GDM1 (cell line): ENCODE data around the gene CHL1.

ENCODE experiments used
- DNase-seq: peaks from one replicate; lab custom pipeline; 2025; lab: John Stamatoyannopoulos, UW

Gene CHL1

DNA sequence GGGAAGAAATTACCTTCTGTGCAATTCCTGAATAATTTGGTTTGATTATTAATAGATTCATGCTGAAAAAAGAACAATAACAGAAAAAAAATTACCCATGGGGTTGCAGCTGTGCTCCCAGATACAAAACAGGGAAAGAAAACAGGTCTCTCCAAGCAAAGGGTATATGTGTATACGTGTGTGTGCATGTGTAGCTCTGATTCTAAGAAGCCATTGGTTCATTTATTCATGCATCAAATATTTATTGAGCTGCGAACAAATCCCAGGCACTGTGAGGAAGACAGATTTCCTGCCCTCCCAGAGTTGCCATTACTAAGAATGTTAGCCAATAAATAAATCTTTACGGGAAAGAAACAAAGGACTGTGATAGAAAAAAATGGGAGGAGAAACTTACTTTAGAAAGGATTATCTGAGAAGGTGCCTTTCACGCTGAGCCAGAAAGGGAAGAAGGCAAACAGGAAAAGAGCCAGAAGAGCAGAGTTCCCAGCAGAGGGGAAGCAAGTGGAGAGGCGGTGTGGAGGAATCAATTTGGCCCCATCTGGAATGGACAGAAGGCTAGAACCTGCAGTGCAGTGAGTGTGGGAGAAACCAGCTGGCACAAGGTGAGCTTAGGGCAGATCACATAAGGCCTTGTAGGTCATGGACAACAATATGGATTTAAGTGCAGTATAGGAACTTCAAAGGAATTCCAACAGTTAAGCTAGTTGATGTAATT, 20.7 kb downstream of the CHL1 start:
- DNase-seq: no peak

DNA sequence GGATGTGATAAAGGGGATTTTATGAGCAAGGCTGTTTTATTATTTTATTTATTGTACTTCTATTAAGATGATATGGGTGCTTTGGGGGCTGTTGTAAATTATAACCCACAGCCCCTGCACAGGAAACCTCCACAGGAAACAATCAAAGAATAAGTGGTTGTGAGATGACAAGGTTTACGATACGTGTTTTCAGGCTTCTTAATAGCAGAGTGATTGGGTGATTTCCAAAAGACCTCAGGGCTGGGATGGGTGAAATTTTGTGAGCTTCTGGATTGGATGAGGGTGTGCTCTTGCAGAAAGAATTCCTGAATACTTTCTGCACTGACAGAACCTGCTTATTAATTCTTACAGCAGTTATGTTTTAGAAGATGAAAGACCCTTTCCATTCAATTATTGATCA, 21.4 kb downstream of the CHL1 start:
- no peak for DNase-seq

DNA sequence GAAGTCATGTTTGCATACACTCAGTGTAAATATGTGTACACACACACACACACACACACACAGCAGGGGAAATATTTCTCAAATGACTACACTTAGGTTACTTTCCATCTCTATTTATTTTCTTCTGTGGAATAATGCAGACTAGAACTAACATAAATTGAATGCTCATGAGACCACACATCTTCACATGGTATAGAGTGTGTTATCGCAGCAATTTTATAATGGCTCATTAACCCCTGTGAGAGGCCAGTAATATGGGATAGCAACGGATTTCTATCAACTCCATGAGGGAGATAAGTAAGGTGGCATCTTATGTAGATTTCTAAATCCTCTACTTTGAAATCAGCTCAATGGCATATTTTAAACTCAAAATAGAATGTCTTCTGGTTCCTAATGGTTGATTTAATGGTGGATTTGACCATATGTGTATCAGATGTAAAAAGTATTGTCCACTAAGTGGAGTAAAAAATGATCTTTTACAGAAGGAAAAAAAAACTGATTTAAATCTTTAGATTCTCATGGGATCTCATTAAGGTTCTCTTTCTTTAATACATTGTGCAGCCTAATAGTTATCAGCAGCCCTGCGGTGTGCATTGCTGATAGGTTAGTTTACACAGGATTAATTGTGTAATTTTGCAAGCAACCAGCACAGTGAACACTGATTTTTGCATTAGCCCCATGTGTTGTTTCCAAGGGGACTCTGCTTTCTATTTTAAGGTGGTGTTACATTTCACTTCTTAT, 32.0 kb downstream of the CHL1 start:
- DNase-seq: no peak

DNA sequence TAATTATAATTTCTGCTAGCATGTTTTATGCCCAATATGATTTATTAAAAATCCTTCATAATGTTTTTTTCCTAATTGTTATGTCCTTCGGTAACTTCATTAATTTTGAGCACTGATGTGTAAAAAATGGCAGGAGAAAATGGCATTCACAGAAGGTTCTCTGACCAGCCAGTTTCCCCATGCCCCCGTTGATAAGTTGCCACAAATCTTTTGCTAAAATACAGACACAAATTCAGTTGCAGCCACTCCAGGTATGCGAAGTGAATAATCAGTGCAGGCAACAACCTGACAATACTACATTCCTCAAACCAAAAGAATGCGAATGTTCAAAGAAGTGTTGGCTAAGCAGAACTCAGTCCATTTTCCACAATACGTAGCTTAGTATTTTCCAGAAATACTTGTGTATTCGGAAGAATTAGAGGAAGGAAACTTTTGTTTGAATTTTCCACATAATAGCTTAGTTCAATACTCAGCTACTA, 32.7 kb downstream of the CHL1 start:
- no peak for DNase-seq

DNA sequence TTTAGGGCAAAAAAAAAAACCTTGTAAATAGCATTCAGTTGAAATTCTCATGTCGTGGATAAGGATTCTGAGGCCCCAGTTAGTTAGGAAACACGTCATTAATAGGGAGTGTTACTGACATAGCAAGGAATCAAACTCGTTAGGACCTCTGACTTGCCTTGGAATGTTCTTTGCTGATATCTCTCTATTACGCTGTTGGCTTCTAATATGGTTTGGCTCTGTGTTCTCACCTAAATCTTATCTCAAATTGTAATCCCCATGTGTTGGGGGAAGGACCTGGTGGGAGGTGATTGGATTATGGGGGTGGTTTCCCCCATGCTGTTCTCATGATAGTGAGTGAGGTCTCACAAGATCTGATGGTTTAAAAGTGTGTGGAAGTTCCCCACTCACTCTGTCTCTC, 40.3 kb downstream of the CHL1 start:
- no peak for DNase-seq

DNA sequence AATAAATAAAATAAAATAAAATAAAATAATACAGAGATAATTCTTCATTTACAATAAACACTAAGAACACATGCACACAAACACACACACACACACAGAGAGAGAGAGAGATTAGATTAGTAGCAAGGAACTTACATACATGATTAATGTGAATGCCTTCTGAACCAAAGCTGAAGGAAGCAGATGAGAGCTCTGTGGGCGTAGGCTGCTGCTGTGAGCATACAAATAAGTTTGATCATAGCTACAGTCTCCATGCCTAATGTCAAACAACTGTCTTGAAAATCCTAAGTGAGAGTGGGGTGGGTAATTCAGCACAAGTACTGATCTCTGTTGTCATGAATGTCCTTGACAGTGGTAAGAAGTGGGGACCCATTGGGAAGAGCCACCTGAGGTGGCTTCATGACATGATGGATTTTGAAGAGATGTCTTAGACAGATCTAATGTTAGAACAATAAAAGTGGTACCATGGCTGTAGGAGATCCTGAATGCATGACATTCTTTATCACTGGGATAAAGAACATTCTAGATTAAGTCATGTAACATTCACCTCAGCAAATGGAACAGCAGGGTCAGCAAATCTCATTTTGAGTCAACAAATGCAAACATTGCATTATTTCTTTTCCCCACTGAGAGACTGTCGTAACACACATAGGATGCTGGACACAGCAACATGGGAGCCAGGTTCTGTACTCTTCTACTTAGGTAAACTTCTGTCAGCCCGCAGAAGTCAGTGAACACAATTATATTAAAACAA, 46.2 kb downstream of the CHL1 start:
- no peak for DNase-seq

DNA sequence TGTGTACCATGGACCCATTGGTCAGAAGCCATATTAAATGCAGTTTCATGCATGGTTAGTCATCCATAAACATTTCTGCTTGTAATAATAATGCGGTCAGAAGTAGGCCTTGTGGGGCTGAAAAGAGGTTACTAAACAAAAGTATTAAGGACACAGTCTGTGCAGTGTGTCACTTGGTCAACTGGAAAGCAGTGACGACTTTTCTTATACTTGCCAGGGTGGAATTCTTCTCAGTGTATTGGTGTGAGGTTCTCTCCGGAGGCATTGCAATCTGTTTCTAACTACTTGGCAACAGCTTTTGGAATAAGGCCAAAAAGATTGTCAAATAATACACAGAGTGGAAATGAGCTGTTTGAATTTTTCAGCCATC, 46.8 kb downstream of the CHL1 start:
- DNase-seq: no peak

GRCh38 chr3:244041-244440, 47.5 kb downstream of the CHL1 start:
- no peak for DNase-seq

GRCh38 chr3:247916-248315, 51.4 kb downstream of the CHL1 start:
- no peak for DNase-seq

GRCh38 chr3:248864-249520, 52.4 kb downstream of the CHL1 start:
- DNase-seq: no peak

- no peak for DNase-seq
Observed at GRCh38 chr3:249587-250262, 53.2 kb downstream of the CHL1 start.

DNA sequence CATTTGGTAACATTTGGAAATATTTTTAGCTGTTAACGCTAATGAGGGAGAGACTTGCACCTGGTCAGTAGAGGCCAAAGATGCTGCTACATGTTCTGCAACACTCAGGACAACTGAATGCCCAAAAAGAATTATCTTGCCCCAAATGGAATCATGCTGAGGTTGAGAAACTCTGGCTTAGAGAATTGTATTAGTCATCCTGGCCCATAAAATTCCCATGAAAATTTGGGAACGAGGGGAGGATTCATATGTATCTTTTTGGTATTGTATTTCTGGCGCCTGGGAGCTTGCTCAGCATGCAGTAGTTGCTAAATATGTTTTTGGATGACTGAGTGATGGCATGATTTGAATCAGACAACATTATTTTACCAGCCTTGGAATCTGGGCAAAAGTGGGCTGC, 59.9 kb downstream of the CHL1 start:
- DNase-seq: no peak

GRCh38 chr3:257826-258225, 61.3 kb downstream of the CHL1 start:
- DNase-seq: no peak

DNA sequence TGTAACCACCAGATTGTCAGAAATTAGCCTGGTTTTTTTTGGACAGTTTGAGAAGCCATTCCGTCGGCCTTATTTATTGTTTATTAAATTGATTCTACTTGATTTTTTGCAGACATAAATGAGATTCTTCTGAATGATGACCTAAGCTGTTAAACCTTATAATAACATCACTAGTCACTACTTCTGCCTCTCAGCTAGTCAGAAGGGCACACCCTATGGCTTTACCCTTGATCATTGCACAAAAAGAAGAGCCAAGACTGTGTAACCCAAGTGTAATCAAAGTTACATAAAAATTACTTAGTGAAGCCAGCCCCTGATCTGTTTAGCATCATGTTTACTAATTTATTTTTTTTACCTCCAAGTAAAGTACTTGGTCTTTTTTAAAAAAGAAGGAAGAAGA, 64.3 kb downstream of the CHL1 start:
- no peak for DNase-seq

- no peak for DNase-seq
Observed at GRCh38 chr3:263393-263792, 66.8 kb downstream of the CHL1 start.

DNA sequence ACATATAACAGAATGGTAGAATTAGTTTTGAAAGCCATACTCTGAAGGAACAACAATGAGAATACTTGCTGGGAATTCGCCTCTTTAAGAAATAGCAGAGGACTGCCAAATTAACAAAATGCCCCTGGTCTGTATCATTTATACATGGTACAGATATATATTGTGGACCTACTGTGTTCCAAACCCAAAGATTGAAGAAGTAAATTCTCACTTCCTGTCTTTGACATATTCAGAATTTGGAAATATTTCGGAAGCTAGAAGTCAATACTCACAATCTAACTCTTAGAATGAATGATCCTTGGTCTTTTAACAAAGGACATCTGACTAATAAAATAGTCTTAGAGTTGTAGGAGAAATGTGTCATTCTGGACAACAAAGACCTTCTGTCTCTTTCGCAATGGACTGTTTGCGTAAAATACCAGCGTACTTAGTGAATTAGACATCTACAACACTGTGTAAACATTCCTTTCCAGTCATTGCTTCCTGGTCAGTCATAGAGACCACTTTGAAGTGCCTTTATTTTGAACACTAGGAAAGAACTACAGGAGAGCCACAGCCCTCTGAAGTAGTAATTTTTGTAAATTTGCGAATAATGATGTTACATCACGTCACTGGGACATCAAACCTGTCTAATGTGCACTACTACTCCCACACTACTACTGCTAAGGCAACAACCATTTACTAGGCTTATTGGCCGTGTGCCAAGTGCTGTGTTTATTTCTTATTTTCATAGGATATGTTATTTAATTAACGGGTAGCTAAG, 68.0 kb downstream of the CHL1 start:
- no peak for DNase-seq

- DNase-seq: no peak
Observed at GRCh38 chr3:267101-267500, 70.5 kb downstream of the CHL1 start.

GRCh38 chr3:270688-271087, 74.1 kb downstream of the CHL1 start:
- DNase-seq: no peak

- DNase-seq: no peak
Observed at GRCh38 chr3:274927-275326, 78.4 kb downstream of the CHL1 start.

GRCh38 chr3:277873-278272, 81.3 kb downstream of the CHL1 start:
- DNase-seq: peak; percentile 22
